Aorta (tissue), 5 donors: ENCODE measurements around the gene MBTD1. TPM values are rescaled to one million over a fixed set of nuclear protein-coding genes. Genes with fewer than 3 reads are reported as not detected.

ENCODE experiments used
- ATAC-seq: fragments of 200-7000 bp; cut with Tn5 transposase; one replicate; pipeline ENCODE4 v1.9.1; 2022; ENCODE audit warnings: moderate library complexity; ENCODE audit not compliant: low FRiP score
- DNase-seq, 2 donors: peaks; one replicate each; pipeline ENCODE4 v3.0.0-alpha.2; 2020
- H3K27ac ChIP-seq, 2 donors: one replicate each; pipeline ENCODE4 v1.5.1; 2013; ENCODE audit warnings: low read length in 2 of 2, mild to moderate bottlenecking in 2 of 2, moderate library complexity in 2 of 2, control low read depth in 1 of 2, inconsistent platforms in 1 of 2, low read depth in 1 of 2
- H3K27me3 ChIP-seq, 2 donors: one replicate each; pipeline ENCODE4 v1.6.1; 2013; ENCODE audit warnings: control low read depth in 1 of 2, low read length in 1 of 2, mild to moderate bottlenecking in 1 of 2, moderate library complexity in 1 of 2; ENCODE audit not compliant: insufficient read depth in 2 of 2, control insufficient read depth in 1 of 2
- H3K36me3 ChIP-seq, 2 donors: one replicate each; pipeline ENCODE4 v1.6.1; 2013; ENCODE audit warnings: control low read depth in 1 of 2, low read length in 1 of 2, mild to moderate bottlenecking in 1 of 2; ENCODE audit not compliant: insufficient read depth in 2 of 2, control insufficient read depth in 1 of 2
- H3K4me1 ChIP-seq, 2 donors: one replicate each; pipeline ENCODE4 v1.6.1; 2013; ENCODE audit warnings: low read length in 2 of 2, control low read depth in 1 of 2, mild to moderate bottlenecking in 1 of 2, moderate library complexity in 1 of 2; ENCODE audit not compliant: insufficient read depth in 2 of 2, control insufficient read depth in 1 of 2
- H3K4me3 ChIP-seq, 2 donors: one replicate each; pipeline ENCODE4 v1.5.1; 2013; ENCODE audit warnings: low read length in 2 of 2, control low read depth in 1 of 2, mild to moderate bottlenecking in 1 of 2
- H3K9me3 ChIP-seq: one replicate; pipeline ENCODE4 v1.6.1; 2013; ENCODE audit warnings: mild to moderate bottlenecking, low read length; ENCODE audit not compliant: control insufficient read depth
- WGBS, 2 donors: extraction: QIAGEN DNeasy Blood & Tissue Kit; methylation state at CpG; one replicate each; pipeline ENCODE4 v1.1.7; 2013; 5-methylcytosine and 5-hydroxymethylcytosine counted together
- intact Hi-C, 2 donors: fragments of 100-400 bp; cut with DNase I; formaldehyde crosslinking; loops; one replicate each; pipeline versions ENCODE4 v1.14.2 to v1.15.0; 2022
- polyA plus RNA-seq, 2 donors: library from polyadenylated mRNA; stranded (reverse); fragments of 200-250 nt; gene quantifications; one replicate each; pipeline ENCODE4 v1.2.3, GENCODE V29; 2013
- total RNA-seq, 2 donors: library from RNA; stranded (reverse); fragmentation: NEBNext Ultra II Directional; extraction: Animal tissue kit (Norgen Biotek cat#: 25700); gene quantifications; one replicate each; pipeline ENCODE4 v1.2.1, GENCODE V29; 2021
- donor health status: healthy with polysubstance abuse.
- donor health status: Bipolar disorder and iron deficiency.
- donor health status: DM: no; HTN: no; CAD: no.
- donor health status: DM: no; HTN: no; CAD: no.
- donor health status: DM: yes; HTN: yes; CAD: no.

The MBTD1 gene
- total and polyA plus RNA-seq, 4 donors, result 5.3 to 21.4 (median 10.0) TPM

DNA sequence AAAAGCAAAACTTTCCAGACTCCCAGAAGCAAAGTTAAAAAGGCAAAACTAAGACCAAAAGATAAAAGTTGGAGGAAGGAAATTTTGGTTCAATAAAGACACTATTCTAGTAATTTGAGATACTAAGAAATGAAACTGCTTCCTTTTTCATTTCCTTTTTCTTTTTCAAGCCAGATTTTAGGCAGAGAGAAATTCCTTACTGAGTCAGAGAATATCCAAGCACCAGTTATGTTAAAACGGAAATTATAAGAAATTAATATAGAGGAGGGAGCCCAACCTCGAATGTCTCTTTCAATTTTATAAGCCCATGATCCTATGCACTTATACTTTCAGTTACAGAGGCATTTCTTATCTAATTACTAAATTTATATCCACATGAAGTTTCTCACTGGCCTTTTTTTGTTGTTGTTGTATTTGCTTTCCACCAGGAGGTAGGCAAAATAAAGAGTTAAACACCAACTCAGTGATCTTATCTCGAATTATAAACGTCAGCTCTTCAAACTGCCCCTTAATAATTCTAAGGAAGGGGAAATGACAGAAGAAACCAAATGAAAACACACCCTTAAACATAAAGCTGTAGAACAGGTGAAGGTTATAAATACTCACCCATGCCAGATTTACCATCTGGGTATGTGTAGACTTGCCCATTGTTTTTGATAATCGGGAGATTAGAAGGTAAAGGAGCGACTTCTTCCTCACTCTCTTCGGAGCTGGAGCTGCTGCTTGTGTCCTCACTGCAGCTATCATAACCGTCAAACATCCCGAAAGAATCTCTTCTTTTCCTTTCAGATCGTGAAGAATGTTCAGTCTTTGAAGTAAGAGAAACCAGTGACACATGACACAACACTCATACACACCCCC is 35.2 kb downstream of the MBTD1 start:
- Histone ChIP-seq H3K4me3 (no peak overlapping the region), H3K9me3 (no peaks in the 10 kb centered on the region), H3K27me3 (no peaks in the 10 kb centered on the region), H3K27ac (no peak overlapping the region), H3K4me1 (no peaks in the 10 kb centered on the region), H3K36me3 (peaks cover 0 to 2% of the 10 kb centered on the region in 2 donors)
- 46 to 54% methylated on average over 10 of the region's 10 CpGs for WGBS, 2 donors
- intact Hi-C loops, result no loop called here
- DNase-seq (no peak), ATAC-seq (no peak)

DNA sequence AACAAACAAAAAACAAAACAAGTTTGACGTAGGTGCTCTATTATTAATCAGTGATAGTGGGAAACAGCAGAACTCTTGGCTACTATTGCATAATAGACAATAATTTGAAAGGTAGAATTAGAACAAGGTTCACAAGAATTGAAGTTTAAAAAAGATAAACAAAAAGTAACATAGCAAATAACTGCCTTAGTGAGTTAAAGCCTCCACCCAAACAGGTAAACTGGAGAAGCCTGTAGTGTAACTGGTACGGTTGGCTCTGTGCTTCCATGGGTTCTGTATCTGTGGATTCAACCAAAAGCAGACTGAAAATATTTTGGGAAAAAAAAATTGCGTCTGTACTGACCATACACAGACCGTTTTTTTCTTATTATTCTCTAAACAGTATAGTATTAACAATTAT is 38.5 kb downstream of the MBTD1 start:
- H3K27ac ChIP-seq, result no peak overlapping the region
- no peaks in the 10 kb centered on the region for H3K4me1 ChIP-seq
- H3K27me3 ChIP-seq, result no peaks in the 10 kb centered on the region
- DNase-seq (no peak), ATAC-seq (no peak)
- intact Hi-C loops, result no loop called here
- H3K4me3 ChIP-seq, result no peak overlapping the region
- H3K36me3 ChIP-seq, result peaks cover 0 to 4% of the 10 kb centered on the region in 2 donors
- no peaks in the 10 kb centered on the region for H3K9me3 ChIP-seq
- WGBS, 2 donors, result 85 to 87% methylated on average over 4 of the region's 4 CpGs

- 96 to 97% methylated on average over 1 of the region's 1 CpG for WGBS, 2 donors
- peaks cover 0 to 4% of the 10 kb centered on the region in 2 donors for H3K36me3 ChIP-seq
- intact Hi-C loops, result no loop called here
These were observed 41.9 kb downstream of the MBTD1 start for GRCh38 chr17:51217946-51218345.

DNA sequence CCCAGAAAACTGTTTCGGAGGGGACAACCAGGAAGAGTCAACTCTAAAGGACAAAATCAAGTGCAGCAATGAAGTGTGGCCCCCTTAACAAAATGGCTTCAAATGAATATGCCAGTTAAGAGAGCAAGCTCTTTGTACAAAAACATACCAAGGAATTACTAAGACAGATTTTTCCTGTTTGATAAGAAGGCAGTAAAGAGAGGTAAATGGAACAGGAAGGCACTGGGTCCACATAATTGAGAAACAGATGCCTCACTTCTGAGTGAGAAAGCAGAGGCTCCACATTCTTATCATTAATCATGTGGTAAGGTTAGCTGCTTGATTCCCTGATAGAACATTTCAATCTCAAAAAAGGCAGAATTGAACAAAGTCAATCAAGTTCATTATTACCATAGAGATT is 44.9 kb downstream of the MBTD1 start:
- intact Hi-C loops, result no loop called here
- ATAC-seq (no peak), DNase-seq (no peak)
- Histone ChIP-seq H3K27ac (no peak overlapping the region), H3K27me3 (no peaks in the 10 kb centered on the region), H3K9me3 (no peaks in the 10 kb centered on the region), H3K4me1 (no peaks in the 10 kb centered on the region), H3K4me3 (no peak overlapping the region), H3K36me3 (peaks cover 0 to 4% of the 10 kb centered on the region in 2 donors)
- 97% methylated on average over 1 of the region's 1 CpG for WGBS, 2 donors

More at GRCh38 chr17:51217946-51218345, 41.9 kb downstream of the MBTD1 start:
- Histone ChIP-seq H3K27me3 (no peaks in the 10 kb centered on the region), H3K4me1 (no peaks in the 10 kb centered on the region), H3K27ac (no peak overlapping the region), H3K9me3 (no peaks in the 10 kb centered on the region), H3K4me3 (no peak overlapping the region)
- no peak for ATAC-seq
- no peak for DNase-seq

DNA sequence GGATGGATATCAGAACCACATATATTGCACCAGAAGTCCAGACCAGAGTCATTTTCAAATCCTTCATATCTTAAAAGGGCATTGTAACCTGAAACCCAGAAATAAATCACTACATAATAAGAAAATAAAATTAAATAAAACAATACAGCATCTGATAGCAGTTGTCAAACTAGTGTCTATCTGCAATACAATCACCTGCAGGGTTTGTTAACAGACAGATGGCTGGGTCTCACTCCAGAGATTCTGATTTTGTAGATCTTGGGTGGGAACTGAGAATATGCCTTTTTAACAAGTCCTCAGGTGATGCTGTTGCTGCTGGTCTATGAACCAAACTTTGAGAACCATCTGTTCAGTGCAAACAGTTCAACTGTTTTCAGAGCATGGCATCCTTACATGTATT is 56.0 kb downstream of the MBTD1 start:
- H3K36me3 ChIP-seq, result peaks cover 0 to 5% of the 10 kb centered on the region in 2 donors

GRCh38 chr17:51200846-51201245 is 59.0 kb downstream of the MBTD1 start:
- ATAC-seq (no peak), DNase-seq (no peak)
- Histone ChIP-seq H3K4me3 (no peak overlapping the region), H3K36me3 (peaks cover 0 to 5% of the 10 kb centered on the region in 2 donors), H3K9me3 (no peaks in the 10 kb centered on the region), H3K27me3 (no peaks in the 10 kb centered on the region), H3K4me1 (no peaks in the 10 kb centered on the region), H3K27ac (no peak overlapping the region)
- intact Hi-C loops, result no loop called here
- 81 to 82% methylated on average over 2 of the region's 2 CpGs for WGBS, 2 donors

More for the DNA sequence above, 56.0 kb downstream of the MBTD1 start:
- DNase-seq, result no peak
- intact Hi-C loops, result no loop called here
- H3K4me1 ChIP-seq, result no peaks in the 10 kb centered on the region
- H3K27ac ChIP-seq, result no peak overlapping the region
- H3K4me3 ChIP-seq, result no peak overlapping the region
- no peak for ATAC-seq
- H3K27me3 ChIP-seq, result no peaks in the 10 kb centered on the region
- H3K9me3 ChIP-seq, result no peaks in the 10 kb centered on the region

DNA sequence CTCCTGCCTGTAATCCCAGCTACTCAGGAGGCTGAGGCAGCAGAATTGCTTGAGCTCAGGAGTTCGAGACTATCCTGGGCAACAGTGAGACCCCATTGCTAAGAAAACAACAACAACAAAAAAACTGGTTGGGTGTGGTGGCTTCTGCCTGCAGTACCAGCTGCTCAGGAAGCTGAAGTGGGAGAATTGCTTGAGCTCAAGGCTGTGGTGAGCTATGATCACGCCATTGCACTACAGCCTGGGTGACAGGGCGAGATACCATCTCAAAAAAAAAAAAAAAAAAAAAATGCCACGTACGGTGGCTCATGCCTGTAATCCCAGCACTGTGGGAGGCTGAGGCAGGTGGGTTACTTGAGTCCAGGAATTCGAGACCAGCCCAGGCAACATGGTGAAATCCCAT is 59.6 kb downstream of the MBTD1 start:
- WGBS, 2 donors, result 87 to 89% methylated on average over 6 of the region's 6 CpGs

GRCh38 chr17:51197754-51198153 is 62.1 kb downstream of the MBTD1 start:
- H3K27ac ChIP-seq, result no peak overlapping the region
- no peak for DNase-seq
- H3K9me3 ChIP-seq, result no peaks in the 10 kb centered on the region
- H3K27me3 ChIP-seq, result no peaks in the 10 kb centered on the region
- peaks cover 0 to 2% of the 10 kb centered on the region in 2 donors for H3K36me3 ChIP-seq
- no peaks in the 10 kb centered on the region for H3K4me1 ChIP-seq
- intact Hi-C loops, result no loop called here
- 97 to 98% methylated on average over 4 of the region's 4 CpGs for WGBS, 2 donors
- no peak for ATAC-seq
- no peak overlapping the region for H3K4me3 ChIP-seq

More for the DNA sequence above, 59.6 kb downstream of the MBTD1 start:
- H3K27ac ChIP-seq, result no peak overlapping the region
- no peaks in the 10 kb centered on the region for H3K4me1 ChIP-seq
- DNase-seq (no peak), ATAC-seq (no peak)
- H3K4me3 ChIP-seq, result no peak overlapping the region
- H3K36me3 ChIP-seq, result peaks cover 0 to 5% of the 10 kb centered on the region in 2 donors
- no peaks in the 10 kb centered on the region for H3K27me3 ChIP-seq
- intact Hi-C loops, result no loop called here
- no peaks in the 10 kb centered on the region for H3K9me3 ChIP-seq

GRCh38 chr17:51191895-51192294 is 68.0 kb downstream of the MBTD1 start:
- 89% methylated on average over 2 of the region's 2 CpGs for WGBS, 2 donors
- H3K4me3 ChIP-seq, result no peak overlapping the region
- H3K27me3 ChIP-seq, result no peaks in the 10 kb centered on the region
- intact Hi-C loops, result no loop called here
- no peak for ATAC-seq
- H3K27ac ChIP-seq, result no peak overlapping the region
- no peaks in the 10 kb centered on the region for H3K36me3 ChIP-seq
- H3K4me1 ChIP-seq, result no peaks in the 10 kb centered on the region
- H3K9me3 ChIP-seq, result no peaks in the 10 kb centered on the region
- DNase-seq, result no peak
